Measurements from ENCODE around the gene NFS1.
"Not testable (repeated sequence)": the region's sequence is repeated elsewhere in the genome, so short reads cannot be mapped to it uniquely, and the experiment has no call there.

Gene NFS1

GRCh38 chr20:35729283-35729807 lies 30.2 kb upstream of the NFS1 start:
- no peak for FAIRE-seq

DNA sequence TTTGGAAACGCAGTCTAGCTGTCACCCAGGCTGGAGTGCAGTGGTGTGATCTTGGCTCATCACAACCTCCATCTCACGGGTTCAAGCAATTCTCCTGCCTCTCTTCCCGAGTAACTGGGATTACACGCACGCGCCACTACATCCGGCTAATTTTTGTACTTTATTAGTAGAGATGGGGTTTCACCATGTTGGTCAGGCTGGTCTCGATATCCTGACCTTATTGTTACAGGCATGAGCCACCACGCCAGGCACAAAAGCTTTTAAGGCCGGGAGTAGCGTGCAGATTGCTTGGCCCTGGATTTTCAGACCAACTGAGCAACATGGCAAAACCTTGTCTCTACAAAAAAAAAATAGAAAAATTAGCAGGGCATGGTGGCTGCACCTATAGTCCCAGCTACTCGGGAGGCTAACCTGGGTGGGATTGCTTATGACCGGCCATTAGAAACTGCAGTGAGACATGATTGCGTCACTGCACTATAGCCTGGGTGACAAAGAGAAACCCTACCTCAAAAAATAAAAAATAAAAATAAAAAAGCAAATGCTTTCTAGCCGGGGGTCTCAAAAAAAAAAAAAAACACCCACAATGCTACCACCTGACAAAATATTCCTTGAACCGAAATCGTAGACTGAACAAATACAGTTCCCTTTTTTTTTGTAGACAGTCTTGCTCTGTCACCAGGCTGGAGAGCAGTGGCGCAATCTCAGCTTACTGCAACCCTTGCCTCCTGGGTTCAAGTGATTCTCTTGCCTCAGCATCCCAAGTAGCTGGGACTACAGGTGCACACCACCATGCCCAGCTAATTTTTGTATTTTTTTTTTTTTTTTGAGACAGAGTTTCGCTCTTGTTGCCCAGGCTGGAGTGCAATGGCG lies 27.9 kb upstream of the NFS1 start:
- FAIRE-seq: no peak

- no peak for FAIRE-seq
Measured at GRCh38 chr20:35724321-35725230, 25.4 kb upstream of the NFS1 start.

DNA sequence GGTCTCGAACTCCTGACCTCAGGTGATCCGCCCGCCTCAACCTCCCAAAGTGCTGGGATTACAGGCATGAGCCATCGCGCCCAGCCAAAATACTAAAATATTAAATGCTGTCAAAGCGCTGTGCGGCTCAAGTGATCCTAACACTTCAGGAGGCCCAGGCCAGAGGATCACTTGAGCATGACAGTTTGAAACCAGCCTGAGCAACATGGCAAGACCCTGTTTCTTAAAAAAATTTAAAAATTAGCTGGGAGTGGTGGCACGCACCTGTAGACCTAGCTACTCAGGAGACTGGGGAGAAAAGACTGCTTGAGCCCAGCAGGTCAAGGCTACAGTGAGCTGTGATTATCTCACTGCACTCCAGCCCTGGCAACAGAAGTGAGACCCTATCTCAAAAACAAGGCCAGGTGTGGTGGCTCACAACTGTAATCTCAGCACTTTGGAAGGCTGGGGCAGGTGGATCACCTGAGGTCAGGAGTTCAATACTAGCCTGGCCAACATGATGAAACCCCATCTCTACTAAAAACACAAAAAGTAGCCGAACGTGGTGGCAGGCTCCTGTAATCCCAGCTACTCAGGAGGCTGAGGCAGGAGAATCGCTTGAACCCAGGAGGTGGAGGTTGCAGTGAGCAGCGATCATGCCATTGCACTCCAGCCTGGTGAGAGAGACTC lies 24.6 kb upstream of the NFS1 start:
- not testable (repeated sequence) for FAIRE-seq

- FAIRE-seq: not testable (repeated sequence)
Measured at GRCh38 chr20:35723275-35723639, 24.1 kb upstream of the NFS1 start.

DNA sequence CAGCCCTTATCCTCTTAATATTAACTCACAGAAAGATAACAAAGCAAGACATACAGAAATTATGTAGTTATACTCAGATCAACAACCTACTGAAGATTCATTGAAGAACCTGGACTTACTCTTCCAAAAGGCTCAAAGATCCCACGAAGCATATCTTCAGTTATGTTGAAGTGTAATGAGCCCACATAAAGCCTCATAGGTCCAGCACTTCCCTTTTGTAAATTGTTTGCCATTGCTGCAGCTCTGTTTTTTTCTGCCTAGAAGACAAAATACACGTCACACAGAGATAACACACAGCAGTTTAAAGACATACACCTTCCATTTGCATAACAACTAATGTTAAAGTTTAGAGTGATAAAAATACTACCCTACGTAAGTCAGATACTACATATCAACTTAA lies 22.5 kb upstream of the NFS1 start:
- no peak for FAIRE-seq

DNA sequence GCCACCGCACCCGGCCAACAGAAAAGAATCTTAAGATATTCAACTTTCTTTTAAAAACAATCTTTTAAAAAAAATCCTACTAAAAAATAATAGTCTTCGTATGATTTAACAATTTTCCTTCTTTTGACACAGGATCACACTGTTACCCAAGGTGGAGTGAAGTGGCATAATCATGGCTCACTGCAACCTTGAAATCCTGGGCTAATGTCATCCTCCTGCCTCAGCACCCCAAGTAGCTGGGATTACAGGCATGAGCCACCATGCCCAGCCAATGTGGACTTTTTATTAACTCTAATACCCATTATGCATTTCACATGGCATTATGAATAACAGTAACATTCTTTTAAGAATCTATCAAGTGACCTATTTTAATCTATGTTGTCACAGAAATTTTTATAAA lies 22.1 kb upstream of the NFS1 start:
- FAIRE-seq: no peak

GRCh38 chr20:35720165-35721123 lies 21.3 kb upstream of the NFS1 start:
- FAIRE-seq: no peak

DNA sequence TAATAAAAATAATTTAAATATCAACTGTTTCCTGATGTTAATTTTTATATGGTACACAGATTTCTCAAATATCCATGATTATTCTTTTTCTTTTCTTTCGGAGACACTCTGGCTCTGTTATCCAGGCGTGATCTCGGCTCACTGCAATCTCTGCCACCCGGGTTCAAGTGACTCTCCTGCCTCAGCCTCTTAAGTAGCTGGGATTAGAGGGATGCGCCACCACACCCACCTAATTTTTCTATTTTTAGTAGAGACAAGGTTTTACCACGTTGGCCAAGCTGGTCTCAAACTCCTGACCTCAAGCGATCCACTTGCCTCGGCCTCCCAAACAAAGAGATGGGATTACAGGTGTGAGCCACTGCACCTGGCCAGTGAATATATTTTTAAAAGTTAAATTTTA lies 20.6 kb upstream of the NFS1 start:
- FAIRE-seq: no peak

GRCh38 chr20:35718972-35719635 lies 20.0 kb upstream of the NFS1 start:
- no peak for FAIRE-seq

DNA sequence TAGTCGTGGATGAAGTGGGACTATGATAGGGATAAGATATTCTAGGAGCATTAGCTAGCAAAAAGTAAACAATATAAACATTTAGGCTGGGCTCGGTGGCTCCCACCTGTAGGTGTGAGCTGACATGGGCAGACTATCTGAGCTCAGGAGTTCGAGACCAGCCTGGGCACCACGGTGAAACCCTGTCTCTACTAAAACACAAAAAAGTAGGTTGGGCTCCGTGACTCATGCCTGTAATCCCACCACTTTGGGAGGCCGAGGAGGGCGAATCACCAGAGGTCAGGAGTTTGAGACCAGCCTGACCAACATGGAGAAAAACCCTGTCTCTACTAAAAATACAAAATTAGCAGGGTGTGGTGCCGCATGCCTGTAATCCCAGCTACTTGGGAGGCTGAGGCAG lies 19.2 kb upstream of the NFS1 start:
- FAIRE-seq: not testable (repeated sequence)

DNA sequence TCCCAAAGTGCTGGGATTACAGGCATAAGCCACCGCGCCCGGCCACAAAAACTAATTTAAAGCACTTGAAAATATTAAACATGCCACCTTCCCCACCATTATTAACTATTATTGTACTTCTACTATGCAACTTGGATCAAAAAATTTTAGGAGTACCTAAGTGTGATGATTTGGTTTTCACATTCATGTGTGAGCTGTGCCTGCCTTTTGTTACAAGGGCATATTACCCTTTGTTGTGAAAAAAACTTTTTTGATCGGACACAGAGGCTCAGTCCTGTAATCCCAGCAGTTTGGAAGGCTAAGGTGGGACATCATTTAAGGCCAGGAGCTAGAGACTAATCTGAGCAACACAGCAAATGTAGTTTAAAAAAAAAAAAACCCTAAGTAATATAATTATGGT lies 17.2 kb upstream of the NFS1 start:
- no peak for FAIRE-seq

DNA sequence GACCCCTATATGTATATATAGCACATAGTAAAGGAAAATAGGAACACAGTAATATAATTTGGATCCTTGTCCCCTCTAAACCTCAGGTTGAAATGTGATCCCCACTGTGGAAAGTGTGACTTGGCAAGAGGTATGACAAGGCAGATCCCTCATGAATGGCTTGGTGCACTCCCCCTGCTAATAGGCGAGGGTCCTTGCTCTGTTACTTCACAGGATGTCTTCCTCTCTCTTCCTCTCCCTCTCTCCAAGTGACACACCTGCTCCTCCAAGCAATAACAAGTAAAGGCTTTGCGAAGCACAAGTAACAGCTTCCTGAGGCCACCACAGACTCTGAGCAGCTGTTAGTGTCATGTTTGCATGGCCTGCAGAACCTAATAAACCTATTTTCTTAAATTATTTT lies 16.5 kb upstream of the NFS1 start:
- no peak for FAIRE-seq

- FAIRE-seq: no peak
Measured at GRCh38 chr20:35714127-35714526, 15.0 kb upstream of the NFS1 start.

DNA sequence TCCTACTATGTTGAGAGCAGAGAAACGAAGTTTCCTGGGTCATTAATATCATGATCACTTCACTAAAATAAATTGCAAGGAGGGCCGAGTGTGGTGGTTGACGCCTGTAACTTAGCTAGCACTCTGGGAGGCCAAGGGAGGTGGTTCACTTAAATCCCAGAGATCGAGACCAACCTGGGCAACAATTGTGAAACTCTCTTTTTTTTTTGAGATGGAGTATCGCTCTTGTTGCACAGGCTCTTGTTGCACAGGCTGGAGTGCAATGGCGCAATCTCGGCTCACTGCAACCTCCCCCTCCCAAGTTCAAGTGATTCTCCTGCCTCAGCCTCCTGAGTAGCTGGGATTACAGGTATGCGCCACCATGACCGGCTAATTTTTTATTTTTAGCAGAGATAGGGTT lies 14.0 kb upstream of the NFS1 start:
- not testable (repeated sequence) for FAIRE-seq

DNA sequence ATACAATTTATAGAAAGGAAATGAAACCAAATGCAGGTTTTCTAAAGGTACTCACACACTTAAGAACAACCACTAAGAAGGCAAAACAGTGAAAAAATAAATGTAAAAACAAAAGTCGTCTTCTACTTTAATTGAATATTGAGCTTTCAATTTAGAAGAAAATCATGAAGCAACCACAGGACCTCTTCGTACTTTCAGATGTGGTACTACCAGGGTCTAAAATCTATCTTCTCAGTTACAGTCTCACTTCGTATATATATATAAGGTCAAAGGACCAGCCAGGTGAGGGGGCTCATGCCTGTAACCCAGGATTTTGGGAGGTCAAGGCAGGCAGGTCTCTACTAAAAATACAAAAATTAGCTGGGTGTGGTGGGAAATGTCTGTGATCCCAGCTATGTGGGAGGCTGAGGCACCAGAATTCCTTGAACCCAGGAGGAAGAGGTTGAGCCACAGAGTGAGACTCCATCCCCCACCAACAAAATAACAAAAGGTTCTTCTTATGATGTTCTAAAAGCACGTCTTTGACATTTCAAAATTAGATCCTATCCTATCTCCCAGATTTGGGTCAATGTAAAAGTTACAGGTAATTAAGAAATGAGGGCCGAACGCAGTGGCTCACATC lies 12.5 kb upstream of the NFS1 start:
- no peak for FAIRE-seq

GRCh38 chr20:35710884-35711587 lies 11.9 kb upstream of the NFS1 start:
- no peak for FAIRE-seq

- no peak for FAIRE-seq
Measured at GRCh38 chr20:35710039-35710438, 10.9 kb upstream of the NFS1 start.

GRCh38 chr20:35709259-35709658 lies 10.1 kb upstream of the NFS1 start:
- FAIRE-seq: no peak

DNA sequence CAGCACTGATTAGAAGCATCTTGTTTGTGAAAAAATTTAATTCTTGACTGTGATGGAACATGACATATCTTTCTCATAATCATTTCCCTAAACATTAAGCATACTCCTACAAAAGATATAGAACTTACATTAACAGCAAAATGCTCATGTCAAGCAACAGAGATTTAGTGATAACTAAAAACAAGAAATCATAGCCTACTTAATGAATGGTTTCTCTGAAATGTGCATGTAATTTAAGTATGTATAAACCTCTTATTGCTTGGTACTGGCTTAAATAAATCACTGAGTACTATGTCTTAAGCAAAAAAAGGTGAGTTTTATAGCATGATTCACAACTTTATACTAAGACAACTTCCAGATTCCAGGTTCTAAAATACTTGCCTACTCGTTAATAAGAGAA lies 9.3 kb upstream of the NFS1 start:
- FAIRE-seq: no peak
